Measurements from ENCODE around the gene KASH5. TPM values are rescaled to one million over a fixed set of nuclear protein-coding genes. Genes with fewer than 3 reads are reported as not detected.

KASH5 gene
- total RNA-seq, 1 experiment from 2014 or later: 0.37 TPM

DNA sequence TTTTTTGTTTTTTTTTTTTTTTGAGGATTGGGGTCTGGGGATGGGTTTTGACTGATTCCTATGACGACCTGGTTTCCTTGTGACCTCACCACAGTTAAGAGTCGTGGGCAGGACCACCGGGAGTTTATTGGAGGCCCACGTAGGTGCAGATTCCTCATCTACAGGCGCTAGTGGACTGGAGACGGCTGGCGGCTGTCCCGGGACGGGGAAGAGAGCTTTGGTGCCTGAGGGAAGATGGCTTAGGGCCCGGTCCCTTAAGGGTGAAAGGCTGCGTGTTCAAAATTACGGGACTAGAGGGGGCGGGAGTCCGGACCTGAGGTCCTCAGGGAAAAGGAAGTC, 25.2 kb upstream of the KASH5 start:
- Histone ChIP-seq H3K4me3 (ENCODE audit: low read depth, low read length, poor library complexity, severe bottlenecking) (peak overlapping the region; percentile 84), H3K4me1 (ENCODE audit: insufficient read depth, low read length, poor library complexity, severe bottlenecking) (peaks cover 5% of the 10 kb centered on the region), H3K27ac (ENCODE audit: low read depth, low read length, poor library complexity, severe bottlenecking) (peak overlapping the region; percentile 98), H3K36me3 (ENCODE audit: insufficient read depth, low read length, poor library complexity, severe bottlenecking) (peaks cover 22% of the 10 kb centered on the region), H3K27me3 (replicated peaks; ENCODE audit: insufficient read depth, low read depth, low read length, poor library complexity) (no peaks in the 10 kb centered on the region), H3K9me3 (ENCODE audit: low read depth, low read length, poor library complexity, severe bottlenecking) (no peaks in the 10 kb centered on the region)
- CTCF ChIA-PET: interaction anchor here (0.6 to 1.1 kb wide), 2 partner anchors 14 to 80 kb away, joined by 3 read pairs; no protein-coding TSS in a partner anchor
- POLR2A ChIA-PET (ENCODE audit: low non-redundant PET): no interaction called here
- intact Hi-C loops (cut with micrococcal nuclease; ENCODE audit: unreplicated experiment): no loop called here
- TF ChIP-seq EZH2 (IDR thresholded peaks at IDR 0.05; ENCODE audit: borderline replicate concordance, low read depth, low read length, poor library complexity, severe bottlenecking): no peak
- TF ChIP-seq, protein P1, sequence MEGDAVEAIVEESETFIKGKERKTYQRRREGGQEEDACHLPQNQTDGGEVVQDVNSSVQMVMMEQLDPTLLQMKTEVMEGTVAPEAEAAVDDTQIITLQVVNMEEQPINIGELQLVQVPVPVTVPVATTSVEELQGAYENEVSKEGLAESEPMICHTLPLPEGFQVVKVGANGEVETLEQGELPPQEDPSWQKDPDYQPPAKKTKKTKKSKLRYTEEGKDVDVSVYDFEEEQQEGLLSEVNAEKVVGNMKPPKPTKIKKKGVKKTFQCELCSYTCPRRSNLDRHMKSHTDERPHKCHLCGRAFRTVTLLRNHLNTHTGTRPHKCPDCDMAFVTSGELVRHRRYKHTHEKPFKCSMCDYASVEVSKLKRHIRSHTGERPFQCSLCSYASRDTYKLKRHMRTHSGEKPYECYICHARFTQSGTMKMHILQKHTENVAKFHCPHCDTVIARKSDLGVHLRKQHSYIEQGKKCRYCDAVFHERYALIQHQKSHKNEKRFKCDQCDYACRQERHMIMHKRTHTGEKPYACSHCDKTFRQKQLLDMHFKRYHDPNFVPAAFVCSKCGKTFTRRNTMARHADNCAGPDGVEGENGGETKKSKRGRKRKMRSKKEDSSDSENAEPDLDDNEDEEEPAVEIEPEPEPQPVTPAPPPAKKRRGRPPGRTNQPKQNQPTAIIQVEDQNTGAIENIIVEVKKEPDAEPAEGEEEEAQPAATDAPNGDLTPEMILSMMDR (conservative IDR thresholded peaks at IDR 0.05; ENCODE audit: low read depth, low read length): no peak
- DNase-seq (ENCODE audit: low spot score): no peak
- BruUV-seq (replicated peaks): TSS peak; percentile 81

DNA sequence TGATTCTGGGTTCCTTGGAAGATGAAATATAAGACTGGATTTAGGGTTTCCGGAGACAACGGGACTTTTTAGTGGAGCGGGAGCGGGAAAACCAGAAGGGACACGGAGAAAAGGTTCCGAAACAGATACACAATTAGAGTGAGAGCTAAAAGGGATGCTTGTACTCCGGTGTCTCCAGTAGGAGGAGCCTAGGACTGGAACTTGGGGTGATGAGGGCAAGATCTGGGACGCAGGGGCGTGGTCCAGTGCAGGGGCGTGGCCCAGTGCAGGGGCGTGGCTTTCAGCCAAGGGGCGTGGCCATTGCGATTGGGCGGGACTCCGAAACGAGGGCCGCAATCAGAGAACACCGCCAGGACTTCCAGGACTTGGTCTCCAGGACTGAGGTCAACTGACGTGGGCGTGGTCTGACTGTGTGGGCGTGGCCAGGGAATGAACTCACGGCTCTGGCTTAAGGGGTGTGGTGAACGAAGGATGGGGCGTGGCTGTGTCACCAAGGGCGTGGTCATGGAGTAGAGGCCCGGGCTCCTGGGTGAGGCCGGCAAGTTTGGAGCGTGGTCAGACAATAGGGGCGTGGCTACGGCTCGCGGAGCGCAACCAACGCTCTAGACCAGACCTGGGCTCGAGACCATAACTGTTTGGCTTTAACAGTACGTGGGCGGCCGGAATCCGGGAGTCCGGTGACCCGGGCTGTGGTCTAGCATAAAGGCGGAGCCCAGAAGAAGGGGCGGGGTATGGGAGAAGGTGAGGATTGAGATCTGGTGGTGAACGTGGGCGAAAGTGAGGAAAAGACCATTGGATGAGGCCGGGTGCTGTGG, 24.6 kb upstream of the KASH5 start, which contains the start of gene DKKL1:
TSS of gene DKKL1 (plus strand) at position 610 of the 815 bp plus-strand sequence. CDS start at position 732, 122 bp downstream.
- BruUV-seq (replicated peaks): no TSS peak
- POLR2A ChIA-PET (ENCODE audit: low non-redundant PET): no interaction called here

DNA sequence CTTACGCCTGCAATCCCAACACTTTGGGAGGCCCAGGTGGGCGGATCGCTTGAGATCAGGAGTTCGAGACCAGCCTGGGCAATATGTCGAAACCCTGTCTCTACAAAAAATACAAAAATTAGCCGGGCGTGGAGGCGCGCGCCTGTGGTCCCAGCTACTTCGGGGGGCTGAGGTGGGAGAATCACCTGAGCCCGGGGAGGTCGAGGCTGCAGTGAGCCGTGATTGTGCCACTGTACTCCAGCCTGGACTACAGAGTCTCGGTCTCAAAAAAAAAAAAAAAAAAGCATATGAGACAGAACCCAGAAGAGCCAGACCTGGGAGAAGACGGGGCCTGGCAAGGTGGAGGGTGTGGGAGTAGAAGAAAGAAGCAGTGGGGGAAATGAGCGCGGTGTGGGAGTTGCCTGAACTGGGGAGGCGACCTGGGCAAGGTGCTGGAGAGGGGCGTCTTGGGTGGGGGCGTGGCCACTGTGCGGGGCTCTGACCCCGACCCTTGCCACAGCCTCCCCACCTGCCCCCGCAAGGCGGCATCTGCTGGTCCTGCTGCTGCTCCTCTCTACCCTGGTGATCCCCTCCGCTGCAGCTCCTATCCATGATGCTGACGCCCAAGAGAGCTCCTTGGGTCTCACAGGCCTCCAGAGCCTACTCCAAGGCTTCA, 23.8 kb upstream of the KASH5 start:
- H3K36me3 ChIP-seq (ENCODE audit: insufficient read depth, low read length, poor library complexity, severe bottlenecking): peaks cover 9% of the 10 kb centered on the region
- intact Hi-C loops (cut with micrococcal nuclease; ENCODE audit: unreplicated experiment): no loop called here
- TF ChIP-seq, protein P1 (conservative IDR thresholded peaks at IDR 0.05; ENCODE audit: low read depth, low read length): no peak
- TF ChIP-seq EZH2 (IDR thresholded peaks at IDR 0.05; ENCODE audit: borderline replicate concordance, low read depth, low read length, poor library complexity, severe bottlenecking): no peak
- H3K27ac ChIP-seq (ENCODE audit: low read depth, low read length, poor library complexity, severe bottlenecking): peak overlapping the region; percentile 98
- peaks cover 8% of the 10 kb centered on the region for H3K9me3 ChIP-seq (ENCODE audit: low read depth, low read length, poor library complexity, severe bottlenecking)
- H3K27me3 ChIP-seq (replicated peaks; ENCODE audit: insufficient read depth, low read depth, low read length, poor library complexity): no peaks in the 10 kb centered on the region
- H3K4me1 ChIP-seq (ENCODE audit: insufficient read depth, low read length, poor library complexity, severe bottlenecking): peaks cover 5% of the 10 kb centered on the region
- DNase-seq (ENCODE audit: low spot score): no peak
- H3K4me3 ChIP-seq (ENCODE audit: low read depth, low read length, poor library complexity, severe bottlenecking): peak overlapping the region; percentile 84
- no TSS peak for BruUV-seq (replicated peaks)
- POLR2A ChIA-PET (ENCODE audit: low non-redundant PET): no interaction called here
- CTCF ChIA-PET: no interaction called here

More for the DNA sequence above, 24.6 kb upstream of the KASH5 start, which contains the start of gene DKKL1:
- Histone ChIP-seq H3K4me1 (ENCODE audit: insufficient read depth, low read length, poor library complexity, severe bottlenecking) (peaks cover 5% of the 10 kb centered on the region), H3K27me3 (replicated peaks; ENCODE audit: insufficient read depth, low read depth, low read length, poor library complexity) (no peaks in the 10 kb centered on the region), H3K4me3 (ENCODE audit: low read depth, low read length, poor library complexity, severe bottlenecking) (peak within 1 kb of the TSS; percentile 84), H3K36me3 (ENCODE audit: insufficient read depth, low read length, poor library complexity, severe bottlenecking) (peaks cover 16% of the 10 kb centered on the region), H3K27ac (ENCODE audit: low read depth, low read length, poor library complexity, severe bottlenecking) (peak within 1 kb of the TSS; percentile 98), H3K9me3 (ENCODE audit: low read depth, low read length, poor library complexity, severe bottlenecking) (peaks cover under 1% of the 10 kb centered on the region)
- TF ChIP-seq, protein P1 (conservative IDR thresholded peaks at IDR 0.05; ENCODE audit: low read depth, low read length): peak; percentile 35
- no peak for TF ChIP-seq EZH2 (IDR thresholded peaks at IDR 0.05; ENCODE audit: borderline replicate concordance, low read depth, low read length, poor library complexity, severe bottlenecking)
- CTCF ChIA-PET: interaction anchor here (0.6 to 1.1 kb wide), 2 partner anchors 15 to 79 kb away, joined by 3 read pairs; no protein-coding TSS in a partner anchor
- peak; percentile 98 for DNase-seq (ENCODE audit: low spot score)
- intact Hi-C loops (cut with micrococcal nuclease; ENCODE audit: unreplicated experiment): no loop called here

Measured in A673 (cell line).